Measurements from ENCODE around the gene MNX1. TPM values are rescaled to one million over a fixed set of nuclear protein-coding genes. Genes with fewer than 3 reads are reported as not detected.

The MNX1 gene
- total RNA-seq, 1 donor from 2014 or later = 2.1 TPM

GRCh38 chr7:157033483-157034473 is 23.3 kb upstream of the MNX1 start:
- TF ChIP-seq, protein P1, sequence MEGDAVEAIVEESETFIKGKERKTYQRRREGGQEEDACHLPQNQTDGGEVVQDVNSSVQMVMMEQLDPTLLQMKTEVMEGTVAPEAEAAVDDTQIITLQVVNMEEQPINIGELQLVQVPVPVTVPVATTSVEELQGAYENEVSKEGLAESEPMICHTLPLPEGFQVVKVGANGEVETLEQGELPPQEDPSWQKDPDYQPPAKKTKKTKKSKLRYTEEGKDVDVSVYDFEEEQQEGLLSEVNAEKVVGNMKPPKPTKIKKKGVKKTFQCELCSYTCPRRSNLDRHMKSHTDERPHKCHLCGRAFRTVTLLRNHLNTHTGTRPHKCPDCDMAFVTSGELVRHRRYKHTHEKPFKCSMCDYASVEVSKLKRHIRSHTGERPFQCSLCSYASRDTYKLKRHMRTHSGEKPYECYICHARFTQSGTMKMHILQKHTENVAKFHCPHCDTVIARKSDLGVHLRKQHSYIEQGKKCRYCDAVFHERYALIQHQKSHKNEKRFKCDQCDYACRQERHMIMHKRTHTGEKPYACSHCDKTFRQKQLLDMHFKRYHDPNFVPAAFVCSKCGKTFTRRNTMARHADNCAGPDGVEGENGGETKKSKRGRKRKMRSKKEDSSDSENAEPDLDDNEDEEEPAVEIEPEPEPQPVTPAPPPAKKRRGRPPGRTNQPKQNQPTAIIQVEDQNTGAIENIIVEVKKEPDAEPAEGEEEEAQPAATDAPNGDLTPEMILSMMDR (conservative IDR thresholded peaks at IDR 0.05; ENCODE audit: low read depth, low read length) = no peak
- H3K4me3 ChIP-seq (ENCODE audit: low read depth, low read length) = no peak overlapping the region
- no peak for DNase-seq (ENCODE audit: low read depth)

DNA sequence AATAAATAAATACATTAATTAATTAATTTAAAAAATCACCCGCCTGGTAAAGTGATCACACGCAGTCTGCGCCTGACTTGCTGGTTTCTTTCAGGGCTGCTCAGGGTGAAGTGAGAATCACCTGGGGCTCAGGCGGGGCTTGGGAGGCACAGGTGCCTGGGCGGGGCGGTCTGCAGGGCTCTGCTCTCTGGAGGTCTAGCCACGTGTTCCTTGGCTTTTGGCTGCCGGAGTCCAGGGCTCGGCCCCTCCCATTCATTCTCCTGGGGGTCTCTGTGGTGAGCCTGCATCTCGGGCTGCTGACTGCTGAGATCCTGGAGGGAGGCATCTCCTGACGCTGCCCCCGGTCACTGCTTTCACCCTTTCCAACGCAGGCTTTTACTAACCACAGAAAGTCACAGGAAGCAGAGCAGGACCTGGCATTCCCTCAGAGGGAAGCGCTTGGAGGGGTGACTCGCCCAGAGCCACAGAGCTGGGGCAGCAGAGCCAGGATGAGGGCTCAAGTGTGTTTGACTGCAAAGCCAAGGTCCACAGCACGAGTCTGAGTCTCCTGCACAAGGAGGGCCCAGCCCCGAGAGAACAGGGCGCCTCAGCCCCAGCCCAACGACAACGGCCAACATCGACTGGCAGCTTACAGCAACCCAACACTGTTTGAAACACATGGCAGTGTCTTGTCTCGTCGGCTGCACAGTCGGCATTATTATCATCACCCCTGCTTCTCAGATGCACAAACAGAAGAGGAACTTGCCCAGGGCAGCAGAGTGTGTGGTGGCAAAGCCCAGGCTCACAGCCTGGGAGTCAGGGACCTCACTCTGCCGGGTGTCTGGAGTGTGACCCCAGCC is 22.4 kb upstream of the MNX1 start:
- no peak for DNase-seq (ENCODE audit: low read depth)
- TF ChIP-seq, protein P1 (conservative IDR thresholded peaks at IDR 0.05; ENCODE audit: low read depth, low read length) = no peak

GRCh38 chr7:157032128-157032527 is 21.7 kb upstream of the MNX1 start:
- no peak for DNase-seq (ENCODE audit: low read depth)
- H3K4me3 ChIP-seq (ENCODE audit: low read depth, low read length) = no peak overlapping the region
- TF ChIP-seq, protein P1 (conservative IDR thresholded peaks at IDR 0.05; ENCODE audit: low read depth, low read length) = no peak

More for the DNA sequence above, 22.4 kb upstream of the MNX1 start:
- H3K4me3 ChIP-seq (ENCODE audit: low read depth, low read length) = no peak overlapping the region

GRCh38 chr7:157028199-157028903 is 17.9 kb upstream of the MNX1 start:
- H3K4me3 ChIP-seq (ENCODE audit: low read depth, low read length) = no peak overlapping the region
- DNase-seq (ENCODE audit: low read depth) = no peak
- TF ChIP-seq, protein P1 (conservative IDR thresholded peaks at IDR 0.05; ENCODE audit: low read depth, low read length) = no peak

DNA sequence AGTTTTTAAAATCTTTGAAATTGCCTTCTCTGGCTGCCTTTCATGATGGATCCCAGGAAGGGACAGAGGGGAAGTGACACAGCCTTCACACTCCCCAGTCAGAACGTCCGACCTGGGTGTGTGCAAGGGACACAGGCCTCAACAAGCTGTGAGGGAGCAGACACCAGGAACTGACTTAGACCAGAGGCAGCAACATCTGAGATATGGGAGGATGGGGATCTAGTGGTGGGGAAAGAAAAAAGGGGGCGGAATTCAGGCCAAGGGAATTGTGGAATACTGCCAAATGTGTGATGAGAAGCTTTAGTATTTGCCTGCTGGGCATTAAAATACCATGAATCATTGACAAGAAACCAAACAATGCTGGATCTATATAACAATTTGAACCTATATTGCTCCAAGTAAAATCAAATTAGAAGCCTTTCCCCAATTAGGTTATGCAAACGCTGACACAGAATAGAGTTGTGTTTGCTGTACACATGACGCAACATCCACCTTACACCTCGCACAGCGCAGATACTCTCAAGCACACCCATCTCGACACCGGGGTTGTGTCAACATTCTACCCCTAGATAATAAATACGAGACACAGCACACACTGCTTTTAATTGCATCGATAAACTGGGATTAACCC is 17.2 kb upstream of the MNX1 start:
- no peak overlapping the region for H3K4me3 ChIP-seq (ENCODE audit: low read depth, low read length)
- no peak for DNase-seq (ENCODE audit: low read depth)
- TF ChIP-seq, protein P1 (conservative IDR thresholded peaks at IDR 0.05; ENCODE audit: low read depth, low read length) = no peak

DNA sequence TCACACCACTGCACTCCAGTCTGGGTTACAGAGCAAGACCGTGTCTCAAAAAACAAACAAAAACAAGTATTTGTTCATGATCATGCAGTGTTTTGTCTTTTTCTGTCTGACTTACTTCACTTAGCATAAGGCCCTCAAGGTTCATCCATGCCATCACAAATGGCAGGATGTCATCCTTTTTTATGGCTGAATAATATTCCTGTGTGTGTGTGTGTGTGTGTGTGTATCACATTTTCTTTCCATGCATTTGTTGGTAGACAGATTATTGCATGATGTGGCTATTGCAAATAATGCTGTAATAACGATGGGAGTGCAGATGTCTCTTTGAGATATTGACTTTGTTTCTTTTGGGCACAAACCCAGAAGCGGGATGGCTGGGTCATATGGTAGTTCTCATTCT is 14.3 kb upstream of the MNX1 start:
- H3K4me3 ChIP-seq (ENCODE audit: low read depth, low read length) = no peak overlapping the region
- TF ChIP-seq, protein P1 (conservative IDR thresholded peaks at IDR 0.05; ENCODE audit: low read depth, low read length) = no peak

More for the DNA sequence above, 14.3 kb upstream of the MNX1 start:
- no peak for DNase-seq (ENCODE audit: low read depth)
